MM.1S (cell line): ENCODE measurements around the gene ABCC3.

Experiments
- DNase-seq: peaks from one replicate; pipeline ENCODE4 v3.0.0-alpha.2; 2015
- H2AFZ ChIP-seq: fragments of 300-600 bp; sonication (generic); 2 replicates; pipeline ENCODE4 v1.6.0; 2016; ENCODE audit warnings: antibody characterized with exemption, low read length
- H3F3A ChIP-seq: fragments of 300-600 bp; sonication (generic); 2 replicates; pipeline ENCODE4 v1.6.1; 2016; ENCODE audit warnings: mild to moderate bottlenecking, antibody characterized with exemption, low read length, moderate library complexity, mixed read lengths; ENCODE audit not compliant: insufficient read depth
- H3K27ac ChIP-seq: fragments of 300-600 bp; sonication (generic); 2 replicates; pipeline ENCODE4 v1.5.1; 2016; ENCODE audit warnings: mild to moderate bottlenecking, low read length
- H3K27me3 ChIP-seq: fragments of 300-600 bp; sonication (generic); replicated peaks from 2 replicates; pipeline ENCODE4 v1.6.0; 2016; ENCODE audit warnings: low read length; ENCODE audit not compliant: insufficient read depth
- H3K36me3 ChIP-seq: fragments of 300-600 bp; sonication (generic); replicated peaks from 2 replicates; pipeline ENCODE4 v1.6.1; 2016; ENCODE audit warnings: mild to moderate bottlenecking, low read length, mixed read lengths; ENCODE audit not compliant: insufficient read depth
- H3K4me1 ChIP-seq: fragments of 300-600 bp; sonication (generic); 2 replicates; pipeline ENCODE4 v1.6.1; 2016; ENCODE audit warnings: low read length, mixed read lengths
- H3K4me2 ChIP-seq: fragments of 300-600 bp; sonication (generic); 2 replicates; pipeline ENCODE4 v1.6.0; 2016; ENCODE audit warnings: low read depth, low read length
- H3K4me3 ChIP-seq: fragments of 300-600 bp; sonication (generic); 2 replicates; pipeline ENCODE4 v1.5.1; 2016; ENCODE audit warnings: low read length, mixed read lengths
- H3K79me2 ChIP-seq: fragments of 300-600 bp; sonication (generic); 2 replicates; pipeline ENCODE4 v1.6.1; 2016; ENCODE audit warnings: mixed run types, low read length, mixed read lengths
- H3K9ac ChIP-seq: fragments of 300-600 bp; sonication (generic); 2 replicates; pipeline ENCODE4 v1.6.1; 2016; ENCODE audit warnings: low read length, mixed read lengths
- H3K9me2 ChIP-seq: fragments of 300-600 bp; sonication (generic); replicated peaks from 2 replicates; pipeline ENCODE4 v1.6.1; 2016; ENCODE audit warnings: mild to moderate bottlenecking, low read length, mixed read lengths; ENCODE audit not compliant: insufficient read depth
- H3K9me3 ChIP-seq: fragments of 300-600 bp; sonication (generic); replicated peaks from 2 replicates; pipeline ENCODE4 v1.6.1; 2016; ENCODE audit warnings: mild to moderate bottlenecking, low read length, mixed read lengths; ENCODE audit not compliant: insufficient read depth
- H4K20me1 ChIP-seq: fragments of 300-600 bp; sonication (generic); 2 replicates; pipeline ENCODE4 v1.6.1; 2016; ENCODE audit warnings: mild to moderate bottlenecking, low read length, moderate library complexity, mixed read lengths; ENCODE audit not compliant: insufficient read depth
- CTCF ChIP-seq: fragments of 300-600 bp; sonication (generic); IDR thresholded peaks from 2 replicates; pipeline ENCODE4 v1.5.1; 2016; ENCODE audit warnings: antibody characterized with exemption, low read length, mixed read lengths
- EZH2 ChIP-seq: fragments of 300-600 bp; sonication (generic); optimal IDR thresholded peaks from 2 replicates; pipeline ENCODE3; 2017; ENCODE audit warnings: low read depth, mild to moderate bottlenecking, antibody characterized with exemption, low read length, mixed read lengths
- EZH2phosphoT487 ChIP-seq: fragments of 300-600 bp; sonication (generic); IDR thresholded peaks from 2 replicates; pipeline ENCODE4 v1.6.1; 2018; ENCODE audit warnings: antibody characterized with exemption, low read length

The ABCC3 gene

DNA sequence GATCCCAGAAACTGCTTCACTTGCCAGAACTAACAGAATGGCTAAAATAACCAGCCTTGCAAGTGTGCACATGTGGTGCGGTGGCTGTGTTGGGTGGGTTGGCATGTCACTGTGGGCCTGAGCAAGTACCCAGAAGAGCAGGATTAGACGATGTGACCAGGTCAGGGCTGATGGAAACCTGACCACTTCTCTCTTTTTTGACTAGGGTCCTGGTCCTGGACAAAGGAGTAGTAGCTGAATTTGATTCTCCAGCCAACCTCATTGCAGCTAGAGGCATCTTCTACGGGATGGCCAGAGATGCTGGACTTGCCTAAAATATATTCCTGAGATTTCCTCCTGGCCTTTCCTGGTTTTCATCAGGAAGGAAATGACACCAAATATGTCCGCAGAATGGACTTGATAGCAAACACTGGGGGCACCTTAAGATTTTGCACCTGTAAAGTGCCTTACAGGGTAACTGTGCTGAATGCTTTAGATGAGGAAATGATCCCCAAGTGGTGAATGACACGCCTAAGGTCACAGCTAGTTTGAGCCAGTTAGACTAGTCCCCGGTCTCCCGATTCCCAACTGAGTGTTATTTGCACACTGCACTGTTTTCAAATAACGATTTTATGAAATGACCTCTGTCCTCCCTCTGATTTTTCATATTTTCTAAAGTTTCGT, 56.3 kb downstream of the ABCC3 start:
- H3K4me3 ChIP-seq, result no peak overlapping the region
- no peak overlapping the region for H3K27ac ChIP-seq
- peaks cover 15% of the 10 kb centered on the region for H3K36me3 ChIP-seq
- H3K9me2 ChIP-seq, result no peaks in the 10 kb centered on the region
- H2AFZ ChIP-seq, result no peak overlapping the region
- H3K27me3 ChIP-seq, result no peaks in the 10 kb centered on the region
- H3K4me1 ChIP-seq, result peaks cover 17% of the 10 kb centered on the region
- H3K4me2 ChIP-seq, result no peak overlapping the region
- no peak for TF ChIP-seq CTCF
- no peak for TF ChIP-seq EZH2
- TF ChIP-seq EZH2phosphoT487, result no peak
- H4K20me1 ChIP-seq, result no peaks in the 10 kb centered on the region
- peaks cover 9% of the 10 kb centered on the region for H3F3A ChIP-seq
- no peaks in the 10 kb centered on the region for H3K9me3 ChIP-seq
- H3K79me2 ChIP-seq, result peaks cover 14% of the 10 kb centered on the region
- DNase-seq, result no peak
- H3K9ac ChIP-seq, result no peak overlapping the region

DNA sequence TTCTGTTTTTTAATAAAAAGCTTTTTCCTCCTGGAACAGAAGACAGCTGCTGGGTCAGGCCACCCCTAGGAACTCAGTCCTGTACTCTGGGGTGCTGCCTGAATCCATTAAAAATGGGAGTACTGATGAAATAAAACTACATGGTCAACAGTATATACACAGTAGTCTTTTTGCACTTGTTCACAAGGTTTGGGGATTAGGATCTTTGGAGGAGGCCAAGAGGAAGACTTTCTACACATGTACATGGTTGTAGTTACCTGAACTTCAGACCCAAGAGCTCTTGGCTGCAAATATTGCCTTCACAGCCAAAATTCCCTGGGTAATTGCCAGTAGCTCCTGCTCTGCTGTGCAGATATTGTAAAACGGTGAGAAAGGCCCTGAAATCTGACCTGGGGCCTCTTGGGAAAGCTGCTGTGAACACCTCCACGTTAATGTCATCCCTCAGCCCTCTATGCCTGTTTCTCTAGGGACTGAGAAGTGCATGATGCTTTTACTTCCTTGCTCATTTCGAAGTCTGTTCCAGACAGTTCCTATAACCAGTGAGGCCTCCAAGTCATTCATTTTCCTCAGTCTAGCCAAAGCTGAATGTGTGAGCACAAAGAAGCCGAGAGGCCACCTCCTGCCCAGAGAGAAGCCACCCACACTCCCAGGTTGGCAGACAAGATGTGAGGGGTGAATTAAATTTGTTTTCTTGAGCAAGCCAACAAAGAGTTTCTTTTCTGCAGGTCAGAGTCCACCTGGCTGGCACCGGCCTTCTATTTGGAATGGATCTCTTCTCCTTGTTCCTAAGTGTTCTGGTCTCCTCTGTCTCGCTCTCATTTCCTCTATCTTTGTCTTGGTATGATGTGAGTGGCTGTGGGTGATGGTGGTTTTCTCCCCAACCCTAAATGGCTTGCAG, 57.1 kb downstream of the ABCC3 start:
- H3K4me1 ChIP-seq, result peaks cover 23% of the 10 kb centered on the region
- no peak overlapping the region for H3K27ac ChIP-seq
- DNase-seq, result no peak

DNA sequence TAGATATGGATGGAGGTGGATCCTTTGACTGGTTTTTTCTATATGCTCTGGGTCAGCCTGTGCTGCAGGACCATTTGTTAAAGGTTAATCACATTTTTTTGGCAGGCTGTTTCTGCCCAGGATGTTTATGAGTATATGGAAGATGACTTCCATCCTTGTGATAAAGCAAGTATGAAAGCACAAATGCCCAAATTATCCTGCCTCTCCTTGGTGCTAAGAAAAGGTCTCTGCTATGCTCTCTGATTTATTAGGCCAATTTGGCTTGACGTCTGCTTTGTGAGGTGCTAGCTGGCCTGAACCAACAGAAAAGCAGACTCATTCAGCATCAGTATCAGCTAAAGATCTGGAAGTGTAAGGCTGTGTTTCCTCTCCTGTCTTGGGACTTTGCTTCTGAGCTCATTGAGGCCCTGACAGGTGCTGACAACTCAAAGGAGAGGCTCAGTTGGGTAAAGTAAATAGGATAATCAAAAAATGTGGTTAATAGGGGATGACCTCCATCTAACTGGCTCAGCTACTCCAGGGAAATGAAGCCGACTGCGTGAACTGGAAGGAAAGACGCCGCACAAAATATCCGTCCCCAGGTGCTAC, 57.9 kb downstream of the ABCC3 start:
- no peaks in the 10 kb centered on the region for H3K27me3 ChIP-seq
- no peaks in the 10 kb centered on the region for H4K20me1 ChIP-seq
- peaks cover 15% of the 10 kb centered on the region for H3K79me2 ChIP-seq
- H3K27ac ChIP-seq, result no peak overlapping the region
- H3K9ac ChIP-seq, result no peak overlapping the region
- H3K9me3 ChIP-seq, result no peaks in the 10 kb centered on the region
- peaks cover 25% of the 10 kb centered on the region for H3F3A ChIP-seq
- no peak overlapping the region for H3K4me2 ChIP-seq
- DNase-seq, result no peak
- H3K4me3 ChIP-seq, result no peak overlapping the region
- TF ChIP-seq CTCF (no peak), EZH2 (no peak), EZH2phosphoT487 (no peak)
- peaks cover 31% of the 10 kb centered on the region for H3K4me1 ChIP-seq
- H2AFZ ChIP-seq, result no peak overlapping the region
- H3K36me3 ChIP-seq, result peaks cover 15% of the 10 kb centered on the region
- H3K9me2 ChIP-seq, result no peaks in the 10 kb centered on the region

More for the DNA sequence above, 57.1 kb downstream of the ABCC3 start:
- peaks cover 15% of the 10 kb centered on the region for H3K36me3 ChIP-seq
- H3K79me2 ChIP-seq, result peaks cover 14% of the 10 kb centered on the region
- TF ChIP-seq CTCF, result no peak
- no peak for TF ChIP-seq EZH2
- TF ChIP-seq EZH2phosphoT487, result no peak
- H3K9me2 ChIP-seq, result no peaks in the 10 kb centered on the region
- no peaks in the 10 kb centered on the region for H3K27me3 ChIP-seq
- no peak overlapping the region for H3K4me2 ChIP-seq
- no peak overlapping the region for H2AFZ ChIP-seq
- H3K9me3 ChIP-seq, result no peaks in the 10 kb centered on the region
- H3K9ac ChIP-seq, result no peak overlapping the region
- H4K20me1 ChIP-seq, result no peaks in the 10 kb centered on the region
- peaks cover 17% of the 10 kb centered on the region for H3F3A ChIP-seq
- no peak overlapping the region for H3K4me3 ChIP-seq
